Measurements from ENCODE around the gene OTOG.

The OTOG gene

DNA sequence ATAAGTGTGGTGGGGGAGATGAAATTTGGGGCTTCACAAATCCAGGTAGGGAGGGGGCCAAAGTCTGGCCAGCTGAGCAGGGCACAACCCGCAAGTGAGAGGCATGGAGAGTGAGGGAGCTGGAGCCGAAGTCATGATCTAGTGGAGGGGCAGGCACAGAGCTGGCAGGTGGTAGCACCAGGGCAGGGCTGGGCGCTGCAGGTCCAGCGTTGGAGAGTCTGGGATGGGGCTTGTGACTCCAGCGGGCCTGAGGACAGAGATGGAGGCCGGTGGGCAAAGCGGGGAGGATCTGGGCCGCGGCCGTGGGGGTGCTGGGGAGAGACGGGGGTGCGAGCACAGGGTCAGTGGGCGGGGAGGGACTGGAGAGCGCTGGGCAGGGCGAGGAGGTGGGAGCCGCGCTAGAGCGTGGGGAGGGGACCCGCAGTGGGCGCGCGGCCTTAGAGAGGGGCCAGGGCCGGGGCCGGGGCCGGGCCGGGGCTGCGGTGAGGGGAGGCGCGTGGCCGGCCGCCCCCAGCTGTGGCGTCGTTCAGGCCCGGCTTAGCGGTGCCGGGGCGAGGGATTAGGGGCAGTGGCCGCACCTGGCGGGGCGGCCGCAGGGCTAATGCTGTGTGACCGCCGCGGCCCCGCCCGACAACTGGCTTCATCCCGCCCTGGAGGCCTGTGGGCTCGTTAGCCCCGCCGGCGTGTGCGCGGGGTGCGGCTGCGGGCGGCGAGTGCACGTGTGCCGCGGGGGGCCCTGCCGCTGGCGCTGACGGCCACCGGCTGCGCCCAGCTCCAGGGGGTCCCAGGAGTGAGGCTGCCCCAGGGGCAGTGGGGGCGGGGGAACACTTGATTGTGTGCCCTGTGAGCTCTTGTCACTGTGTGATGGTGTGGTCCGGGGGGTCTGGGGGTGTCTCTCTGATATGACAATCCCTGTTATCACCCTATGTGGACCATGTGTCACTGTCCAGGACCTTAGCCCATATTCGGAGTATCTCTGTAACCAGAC lies 148.7 kb downstream of the OTOG start:
- DNase-seq (ENCODE audit: insufficient read length, low spot score) = no peak
- TF ChIP-seq, protein P1, sequence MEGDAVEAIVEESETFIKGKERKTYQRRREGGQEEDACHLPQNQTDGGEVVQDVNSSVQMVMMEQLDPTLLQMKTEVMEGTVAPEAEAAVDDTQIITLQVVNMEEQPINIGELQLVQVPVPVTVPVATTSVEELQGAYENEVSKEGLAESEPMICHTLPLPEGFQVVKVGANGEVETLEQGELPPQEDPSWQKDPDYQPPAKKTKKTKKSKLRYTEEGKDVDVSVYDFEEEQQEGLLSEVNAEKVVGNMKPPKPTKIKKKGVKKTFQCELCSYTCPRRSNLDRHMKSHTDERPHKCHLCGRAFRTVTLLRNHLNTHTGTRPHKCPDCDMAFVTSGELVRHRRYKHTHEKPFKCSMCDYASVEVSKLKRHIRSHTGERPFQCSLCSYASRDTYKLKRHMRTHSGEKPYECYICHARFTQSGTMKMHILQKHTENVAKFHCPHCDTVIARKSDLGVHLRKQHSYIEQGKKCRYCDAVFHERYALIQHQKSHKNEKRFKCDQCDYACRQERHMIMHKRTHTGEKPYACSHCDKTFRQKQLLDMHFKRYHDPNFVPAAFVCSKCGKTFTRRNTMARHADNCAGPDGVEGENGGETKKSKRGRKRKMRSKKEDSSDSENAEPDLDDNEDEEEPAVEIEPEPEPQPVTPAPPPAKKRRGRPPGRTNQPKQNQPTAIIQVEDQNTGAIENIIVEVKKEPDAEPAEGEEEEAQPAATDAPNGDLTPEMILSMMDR (IDR thresholded peaks at IDR 0.05; ENCODE audit: insufficient read depth, missing control alignments) = no peak

DNA sequence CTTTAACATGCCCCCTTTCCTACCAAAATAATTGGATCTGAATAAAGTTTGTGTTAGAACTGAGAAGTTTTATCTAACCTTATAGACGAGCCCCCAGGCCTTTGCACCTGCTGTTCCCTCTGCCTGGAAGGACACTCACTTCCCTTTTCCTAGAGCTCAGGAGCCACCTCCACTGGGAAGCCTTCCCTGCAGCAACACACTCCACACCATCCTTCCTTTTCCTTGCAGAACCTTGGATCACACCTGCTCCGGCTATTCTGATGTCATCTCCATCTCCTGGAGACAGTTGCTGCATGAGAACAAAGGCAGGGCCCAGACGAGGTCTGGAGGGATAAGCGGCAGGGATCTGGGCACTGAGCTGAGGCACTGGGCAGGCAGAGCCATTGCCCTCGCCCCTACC lies 149.7 kb downstream of the OTOG start:
- FAIRE-seq (no peak), DNase-seq (ENCODE audit: insufficient read length, low spot score) (no peak)
- TF ChIP-seq, protein P1 (IDR thresholded peaks at IDR 0.05; ENCODE audit: insufficient read depth, missing control alignments) = no peak

More for the DNA sequence above, 148.7 kb downstream of the OTOG start:
- no peak for FAIRE-seq

Measured in D721Med (cell line).